Measurements from ENCODE around the gene UGCG. TPM values are rescaled to one million over a fixed set of nuclear protein-coding genes. Genes with fewer than 3 reads are reported as not detected.

Gene UGCG
- total RNA-seq: 10 to 100 TPM in 3 of 4 donors, 1 to 10 TPM in 1; 9.6 to 56.2 (median 20.2) TPM
- 10 to 100 TPM in 1 of 3 donors, 1 to 10 TPM in 2; 7.2 to 74.6 (median 8.5) TPM for polyA plus RNA-seq
- long read RNA-seq, donor 1, full-length matches to known transcripts: 50 of 59 reads
- long read RNA-seq, donor 1, partial matches to known transcripts: 1 of 59 reads
- long read RNA-seq, donor 1, other reads (novel, unspliced or antisense): 8 of 59 reads
- long read RNA-seq, donor 2, full-length matches to known transcripts: 21 of 26 reads
- long read RNA-seq, donor 2, partial matches to known transcripts: 0 of 26 reads
- long read RNA-seq, donor 2, other reads (novel, unspliced or antisense): 5 of 26 reads

DNA sequence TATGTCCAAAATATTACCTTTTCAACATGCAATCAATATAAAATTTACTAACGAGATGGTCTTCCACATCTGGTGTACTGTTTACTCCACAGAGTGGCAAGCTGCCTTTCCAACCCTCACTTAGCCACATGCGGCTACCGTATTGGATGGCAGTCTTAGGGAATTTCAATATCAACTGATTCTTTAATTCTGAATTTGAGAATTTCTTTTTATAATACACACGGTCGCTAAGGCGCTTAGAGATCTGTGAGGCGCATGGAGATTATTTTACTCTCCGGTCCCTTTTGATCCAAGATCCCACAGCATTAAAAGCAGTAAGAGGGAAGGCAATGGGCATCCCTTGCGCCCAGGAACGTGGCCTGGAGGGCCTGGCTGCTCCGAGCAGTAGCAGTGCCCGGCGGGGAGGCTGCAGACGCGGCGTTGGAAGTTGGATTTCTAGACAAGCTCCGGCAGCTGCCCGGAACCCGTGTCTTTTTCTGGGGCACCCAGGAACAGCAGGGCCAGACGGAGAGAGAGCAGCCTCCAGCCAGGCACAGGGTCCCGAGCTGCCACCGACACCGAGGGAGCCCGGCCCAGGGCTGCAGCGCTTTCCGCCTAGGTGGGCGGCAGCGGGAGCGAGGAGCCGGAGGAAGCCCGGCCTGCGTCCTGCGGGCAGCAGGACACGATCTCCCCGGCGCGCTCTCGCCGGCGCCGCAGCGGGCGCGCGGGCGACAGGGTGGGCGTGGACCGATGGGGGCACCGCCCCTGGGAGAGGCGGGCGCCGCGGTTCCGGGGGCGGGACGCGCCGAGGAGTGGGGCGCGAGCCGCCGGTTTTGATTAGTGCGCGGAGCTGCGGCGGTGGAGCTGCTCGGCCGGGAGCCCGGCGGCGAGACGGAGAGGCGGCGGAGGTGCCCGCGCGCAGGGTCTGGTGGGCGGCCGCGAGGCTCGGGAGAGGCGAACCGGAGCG is at the start of gene UGCG:
Gene UGCG (plus strand): TSS at position 819 of the 946 bp plus-strand sequence. CDS start 402 bp downstream, outside the sequence.
- Histone ChIP-seq H3K27ac (peak within 1 kb of the TSS; percentile 92), H3K36me3 (ENCODE audit: insufficient read depth in 1 of 2, low read depth in 1 of 2) (no peaks in the 10 kb centered on the region), H3K27me3 (ENCODE audit: insufficient read depth in 3 of 3, low read length in 2 of 3) (no peaks in the 10 kb centered on the region), H3K9me3 (no peaks in the 10 kb centered on the region), H3K4me1 (peaks cover 37% of the 10 kb centered on the region), H3K4me3 (peak within 1 kb of the TSS; percentile 95)
- DNase-seq (peak; percentile 89 to 93), ATAC-seq (peak; percentile 97 to 98 (median 98))
- WGBS, 3 donors: 0 to 1% (median 1%) methylated on average over 45 to 84 of the region's 84 CpGs
- intact Hi-C loops (cut with DNase I): loop anchor here (5.0 to 10.0 kb wide), 3 partner anchors 61 to 439 kb away; partner anchors contain the start of gene PTBP3 (in 2 of the 2)
- TF ChIP-seq, protein P1, sequence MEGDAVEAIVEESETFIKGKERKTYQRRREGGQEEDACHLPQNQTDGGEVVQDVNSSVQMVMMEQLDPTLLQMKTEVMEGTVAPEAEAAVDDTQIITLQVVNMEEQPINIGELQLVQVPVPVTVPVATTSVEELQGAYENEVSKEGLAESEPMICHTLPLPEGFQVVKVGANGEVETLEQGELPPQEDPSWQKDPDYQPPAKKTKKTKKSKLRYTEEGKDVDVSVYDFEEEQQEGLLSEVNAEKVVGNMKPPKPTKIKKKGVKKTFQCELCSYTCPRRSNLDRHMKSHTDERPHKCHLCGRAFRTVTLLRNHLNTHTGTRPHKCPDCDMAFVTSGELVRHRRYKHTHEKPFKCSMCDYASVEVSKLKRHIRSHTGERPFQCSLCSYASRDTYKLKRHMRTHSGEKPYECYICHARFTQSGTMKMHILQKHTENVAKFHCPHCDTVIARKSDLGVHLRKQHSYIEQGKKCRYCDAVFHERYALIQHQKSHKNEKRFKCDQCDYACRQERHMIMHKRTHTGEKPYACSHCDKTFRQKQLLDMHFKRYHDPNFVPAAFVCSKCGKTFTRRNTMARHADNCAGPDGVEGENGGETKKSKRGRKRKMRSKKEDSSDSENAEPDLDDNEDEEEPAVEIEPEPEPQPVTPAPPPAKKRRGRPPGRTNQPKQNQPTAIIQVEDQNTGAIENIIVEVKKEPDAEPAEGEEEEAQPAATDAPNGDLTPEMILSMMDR (IDR thresholded peaks at IDR 0.05): no peak

DNA sequence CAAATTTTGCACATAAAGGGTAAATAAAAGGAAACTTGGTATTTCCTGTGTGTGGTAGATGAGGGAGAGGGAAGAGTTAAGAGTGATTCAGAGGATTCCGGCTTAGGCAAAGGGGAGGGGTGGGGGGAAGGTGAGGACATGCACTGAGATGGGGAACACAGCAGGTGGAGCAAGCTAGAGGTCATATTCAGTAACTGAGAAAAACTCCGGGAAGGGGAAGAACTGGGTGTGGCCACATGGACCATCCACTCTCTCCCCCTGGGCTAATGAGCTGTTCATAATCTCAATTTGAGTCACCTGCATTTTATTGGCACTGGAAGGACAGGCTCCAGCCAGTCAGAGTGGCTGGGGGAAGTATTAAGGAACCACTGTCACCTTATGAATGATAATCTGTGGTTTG is 45.1 kb upstream of the UGCG start:
- Histone ChIP-seq H3K4me3 (no peak overlapping the region), H3K9me3 (no peaks in the 10 kb centered on the region), H3K27me3 (ENCODE audit: insufficient read depth in 3 of 3, low read length in 2 of 3) (no peaks in the 10 kb centered on the region), H3K4me1 (no peaks in the 10 kb centered on the region), H3K27ac (no peak overlapping the region), H3K36me3 (ENCODE audit: insufficient read depth in 1 of 2, low read depth in 1 of 2) (no peaks in the 10 kb centered on the region)
- ATAC-seq: peak in 1 of 4 donors; percentile 58
- TF ChIP-seq, protein P1 (IDR thresholded peaks at IDR 0.05): no peak
- intact Hi-C loops (cut with DNase I): no loop called here
- no peak for DNase-seq
- 25 to 29% (median 26%) methylated on average over 2 of the region's 2 CpGs for WGBS, 3 donors

DNA sequence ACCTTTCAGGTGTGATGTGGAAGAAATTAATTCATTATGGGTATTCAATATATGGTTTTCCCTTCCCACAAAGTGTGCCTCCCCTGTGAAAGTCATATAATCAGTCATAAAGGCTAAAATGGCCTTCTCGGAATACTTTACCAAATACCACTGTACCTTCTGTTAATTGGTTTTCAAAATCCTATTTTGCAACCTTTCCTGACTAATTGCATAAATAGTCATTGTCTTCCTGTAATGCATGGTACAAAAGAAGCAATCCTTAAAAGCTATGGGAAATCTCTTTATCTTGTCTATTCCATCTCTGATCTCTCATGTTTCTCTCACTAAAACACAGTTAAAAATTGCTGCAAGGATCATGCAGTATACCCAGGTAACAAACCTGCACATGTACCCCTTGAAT is 44.3 kb upstream of the UGCG start:
- intact Hi-C loops (cut with DNase I): no loop called here
- Histone ChIP-seq H3K27me3 (ENCODE audit: insufficient read depth in 3 of 3, low read length in 2 of 3) (no peaks in the 10 kb centered on the region), H3K27ac (no peak overlapping the region), H3K4me3 (no peak overlapping the region), H3K9me3 (no peaks in the 10 kb centered on the region), H3K4me1 (no peaks in the 10 kb centered on the region), H3K36me3 (ENCODE audit: insufficient read depth in 1 of 2, low read depth in 1 of 2) (no peaks in the 10 kb centered on the region)
- WGBS, 3 donors: 94 to 97% (median 96%) methylated on average over 1 of the region's 1 CpG
- DNase-seq (no peak), ATAC-seq (no peak)
- TF ChIP-seq, protein P1 (IDR thresholded peaks at IDR 0.05): no peak

DNA sequence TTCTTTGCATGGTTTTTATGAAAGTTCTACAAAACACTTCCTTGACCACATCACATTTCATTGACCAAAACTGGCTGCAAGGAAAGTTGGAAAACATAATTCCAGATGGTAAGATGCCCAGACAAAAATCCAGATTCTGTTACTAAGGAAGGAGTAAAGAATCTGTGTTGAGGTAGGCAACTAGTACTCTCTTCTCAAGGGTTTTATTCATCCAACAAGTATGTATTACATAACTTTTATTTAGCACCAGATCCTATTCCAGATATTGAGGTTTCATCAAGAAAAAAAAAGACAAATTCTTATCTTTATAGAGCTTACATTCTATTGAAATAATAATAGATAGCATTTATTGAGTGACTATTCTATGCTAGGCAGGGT is 43.2 kb upstream of the UGCG start:
- Histone ChIP-seq H3K27ac (no peak overlapping the region), H3K4me3 (no peak overlapping the region), H3K4me1 (no peaks in the 10 kb centered on the region), H3K9me3 (no peaks in the 10 kb centered on the region), H3K27me3 (ENCODE audit: insufficient read depth in 3 of 3, low read length in 2 of 3) (no peaks in the 10 kb centered on the region), H3K36me3 (ENCODE audit: insufficient read depth in 1 of 2, low read depth in 1 of 2) (no peaks in the 10 kb centered on the region)
- no peak for DNase-seq
- intact Hi-C loops (cut with DNase I): no loop called here
- ATAC-seq: no peak
- TF ChIP-seq, protein P1 (IDR thresholded peaks at IDR 0.05): no peak
